ENCODE results near the gene SULT1B1.

GRCh38 chr4:69763233-69763632 lies 2.8 kb upstream of the SULT1B1 start:
- TF ChIP-seq POLR2A (IDR thresholded peaks at IDR 0.05), result no peak
- TF ChIP-seq CTCF (IDR thresholded peaks at IDR 0.05), result no peak

Measured in breast epithelium (tissue), 3 donors.